Activated CD4-positive, CD25-positive, alpha-beta regulatory T cell treated with anti-CD3 and anti-CD28 coated beads, Interleukin-2, amount 50 U/mL, for 16 hours (primary cell): ENCODE data around the gene CMIP.
"Not testable (repeated sequence)": the region's sequence is repeated elsewhere in the genome, so short reads cannot be mapped to it uniquely, and the experiment has no call there.

ENCODE experiments used
- DNase-seq: peaks from one replicate; pipeline ENCODE4 v3.0.0-alpha.2; 2020; ENCODE audit warnings: low read depth, low spot score

Gene CMIP

GRCh38 chr16:81738783-81739496, 294.3 kb downstream of the CMIP start:
- DNase-seq = no peak

- no peak for DNase-seq
Measured at GRCh38 chr16:81739503-81739902, 294.9 kb downstream of the CMIP start.

GRCh38 chr16:81740169-81740568, 295.6 kb downstream of the CMIP start:
- DNase-seq = no peak

- not testable (repeated sequence) for DNase-seq
Measured at GRCh38 chr16:81741430-81741770, 296.8 kb downstream of the CMIP start.

- no peak for DNase-seq
Measured at GRCh38 chr16:81744385-81744784, 299.8 kb downstream of the CMIP start.

GRCh38 chr16:81744911-81745310, 300.3 kb downstream of the CMIP start:
- no peak for DNase-seq

GRCh38 chr16:81745704-81746558, 301.3 kb downstream of the CMIP start:
- DNase-seq = peak; percentile 61

GRCh38 chr16:81746566-81746965, 302.0 kb downstream of the CMIP start:
- no peak for DNase-seq

- no peak for DNase-seq
Measured at GRCh38 chr16:81748476-81749198, 304.0 kb downstream of the CMIP start.

- no peak for DNase-seq
Measured at GRCh38 chr16:81752225-81752875, 307.7 kb downstream of the CMIP start.

GRCh38 chr16:81752876-81753227, 308.2 kb downstream of the CMIP start:
- no peak for DNase-seq

GRCh38 chr16:81754858-81755257, 310.2 kb downstream of the CMIP start:
- DNase-seq = no peak

GRCh38 chr16:81755915-81756614, 311.5 kb downstream of the CMIP start:
- no peak for DNase-seq

GRCh38 chr16:81756615-81757356, 312.2 kb downstream of the CMIP start:
- DNase-seq = no peak

- no peak for DNase-seq
Measured at GRCh38 chr16:81758376-81758775, 313.8 kb downstream of the CMIP start.
